Activated T-cell treated with anti-CD3 and anti-CD28 coated beads, Interleukin-2, amount 50 U/mL, for 72 hours (primary cell): ENCODE data around the gene ADGRE3. TPM values are rescaled to one million over a fixed set of nuclear protein-coding genes. Genes with fewer than 3 reads are reported as not detected.
A peak's percentile ranks its signal among the peaks of the same experiment; 100 is the strongest.

ENCODE experiments used
- ATAC-seq, 2 donors: fragments of 150-1000 bp; cut with Tn5 transposase; replicated peaks in 1 of 2; 2 replicates each; pipeline ENCODE4 v1.10.0; 2021; ENCODE audit warnings: moderate library complexity in 2 of 2, mild to moderate bottlenecking in 1 of 2
- DNase-seq, 2 donors: peaks; one replicate each; pipeline ENCODE4 v3.0.0; 2021 to 2022; ENCODE audit warnings: mixed read lengths in 1 of 2
- H3K27ac Mint-ChIP-seq: one replicate; pipeline ENCODE4 v1.8.0; 2022; ENCODE audit warnings: mild to moderate bottlenecking, moderate library complexity, mixed read lengths
- H3K27me3 Mint-ChIP-seq: one replicate; pipeline ENCODE4 v1.8.0; 2022; ENCODE audit warnings: low read depth, mixed read lengths
- H3K36me3 Mint-ChIP-seq, 2 donors: one replicate each; pipeline ENCODE4 v1.8.0; 2022; ENCODE audit warnings: mixed read lengths in 2 of 2, mild to moderate bottlenecking in 1 of 2; ENCODE audit not compliant: insufficient read depth in 2 of 2
- H3K4me1 Mint-ChIP-seq: one replicate; pipeline ENCODE4 v1.8.0; 2022; ENCODE audit warnings: low read depth, mixed read lengths
- H3K4me3 Mint-ChIP-seq, 2 donors: one replicate each; pipeline ENCODE4 v1.8.0; 2022; ENCODE audit warnings: mild to moderate bottlenecking in 2 of 2, mixed read lengths in 2 of 2, moderate library complexity in 2 of 2
- H3K9me3 Mint-ChIP-seq, 2 donors: one replicate each; pipeline ENCODE4 v1.8.0; 2022; ENCODE audit warnings: mixed read lengths in 2 of 2
- total RNA-seq, 2 donors: library from RNA; stranded (reverse); gene quantifications; one replicate each; pipeline ENCODE4 v1.2.3, GENCODE V29; 2022

ADGRE3 gene, protein sequence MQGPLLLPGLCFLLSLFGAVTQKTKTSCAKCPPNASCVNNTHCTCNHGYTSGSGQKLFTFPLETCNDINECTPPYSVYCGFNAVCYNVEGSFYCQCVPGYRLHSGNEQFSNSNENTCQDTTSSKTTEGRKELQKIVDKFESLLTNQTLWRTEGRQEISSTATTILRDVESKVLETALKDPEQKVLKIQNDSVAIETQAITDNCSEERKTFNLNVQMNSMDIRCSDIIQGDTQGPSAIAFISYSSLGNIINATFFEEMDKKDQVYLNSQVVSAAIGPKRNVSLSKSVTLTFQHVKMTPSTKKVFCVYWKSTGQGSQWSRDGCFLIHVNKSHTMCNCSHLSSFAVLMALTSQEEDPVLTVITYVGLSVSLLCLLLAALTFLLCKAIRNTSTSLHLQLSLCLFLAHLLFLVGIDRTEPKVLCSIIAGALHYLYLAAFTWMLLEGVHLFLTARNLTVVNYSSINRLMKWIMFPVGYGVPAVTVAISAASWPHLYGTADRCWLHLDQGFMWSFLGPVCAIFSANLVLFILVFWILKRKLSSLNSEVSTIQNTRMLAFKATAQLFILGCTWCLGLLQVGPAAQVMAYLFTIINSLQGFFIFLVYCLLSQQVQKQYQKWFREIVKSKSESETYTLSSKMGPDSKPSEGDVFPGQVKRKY
- total RNA-seq: not detected

DNA sequence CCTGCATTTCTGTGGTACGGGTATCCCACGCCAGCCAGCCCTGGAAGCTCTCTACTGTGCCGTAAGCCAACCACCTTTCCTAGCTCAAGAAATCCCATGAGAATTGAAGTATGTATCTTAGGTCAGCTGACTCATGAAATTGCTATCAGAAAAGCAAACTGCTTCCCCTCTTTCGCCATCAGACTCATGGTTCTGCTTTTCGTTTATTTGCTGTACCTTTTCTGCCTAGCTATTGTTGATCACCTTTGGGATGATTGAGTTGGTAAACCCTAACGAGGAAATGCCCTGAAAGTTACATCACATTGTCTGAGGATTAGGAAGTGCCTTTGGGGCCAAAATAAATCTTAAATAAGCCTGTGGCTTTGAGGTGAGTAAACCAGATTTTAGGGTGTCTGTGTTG, at the start of gene ADGRE3:
ADGRE3 (minus strand) TSS at position 81 of the 400 bp plus-strand sequence; CDS start at position 7, 74 bp downstream.
- ATAC-seq (no peak), DNase-seq (no peak)
- Mint-ChIP-seq H3K27ac (no peak within 1 kb of the TSS), H3K9me3 (peaks cover 4 to 6% of the 10 kb centered on the region in 2 donors), H3K4me1 (no peaks in the 10 kb centered on the region), H3K4me3 (no peak within 1 kb of the TSS), H3K36me3 (peaks cover 0 to 6% of the 10 kb centered on the region in 2 donors), H3K27me3 (peaks cover 32% of the 10 kb centered on the region)

DNA sequence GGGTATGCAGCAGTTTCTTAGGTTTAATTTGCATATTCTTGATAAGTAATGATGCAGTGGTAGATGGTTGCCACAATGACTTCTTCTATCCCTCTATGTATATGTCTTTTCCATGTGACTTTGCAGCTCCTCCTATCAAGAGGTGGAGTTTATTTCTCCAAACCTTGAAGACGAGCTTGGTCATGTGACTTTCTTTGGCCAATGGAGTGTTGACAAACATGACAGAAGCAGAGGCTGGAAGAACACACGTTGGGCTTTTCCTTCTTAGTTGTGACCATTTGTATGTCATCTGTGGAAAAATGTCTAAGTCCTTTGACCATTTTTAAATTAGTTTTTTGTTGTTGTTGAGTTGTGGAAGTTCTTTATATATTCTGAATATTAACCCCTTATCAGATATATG, 47.5 kb upstream of the ADGRE3 start:
- H3K36me3 Mint-ChIP-seq: peaks cover 46 to 65% of the 10 kb centered on the region in 2 donors

DNA sequence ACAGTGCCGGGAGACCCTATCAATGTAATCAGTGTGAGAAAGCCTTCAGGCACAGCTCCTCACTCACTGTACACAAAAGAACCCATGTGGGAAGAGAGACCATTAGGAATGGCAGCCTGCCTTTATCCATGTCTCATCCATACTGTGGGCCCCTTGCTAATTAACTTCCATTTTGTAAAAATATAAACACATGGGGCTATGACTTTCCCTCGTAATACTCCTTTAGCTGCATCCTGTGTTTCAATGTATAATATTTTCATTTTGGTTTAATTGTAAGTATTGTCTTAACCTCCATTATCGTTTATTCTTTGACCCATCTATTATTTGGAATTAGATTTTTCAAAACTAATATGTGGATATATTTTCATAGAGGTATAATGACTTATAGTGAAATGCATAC, 44.5 kb upstream of the ADGRE3 start:
- Mint-ChIP-seq H3K27me3 (no peaks in the 10 kb centered on the region), H3K9me3 (peaks cover 27 to 38% of the 10 kb centered on the region in 2 donors), H3K4me3 (no peak overlapping the region), H3K27ac (no peak overlapping the region), H3K36me3 (peaks cover 56 to 80% of the 10 kb centered on the region in 2 donors), H3K4me1 (no peaks in the 10 kb centered on the region)
- no peak for DNase-seq
- ATAC-seq: no peak

More for the DNA sequence above, 47.5 kb upstream of the ADGRE3 start:
- Mint-ChIP-seq H3K4me3 (no peak overlapping the region), H3K27ac (no peak overlapping the region), H3K9me3 (peaks cover 27 to 41% of the 10 kb centered on the region in 2 donors), H3K27me3 (no peaks in the 10 kb centered on the region), H3K4me1 (no peaks in the 10 kb centered on the region)
- no peak for ATAC-seq
- DNase-seq: no peak

DNA sequence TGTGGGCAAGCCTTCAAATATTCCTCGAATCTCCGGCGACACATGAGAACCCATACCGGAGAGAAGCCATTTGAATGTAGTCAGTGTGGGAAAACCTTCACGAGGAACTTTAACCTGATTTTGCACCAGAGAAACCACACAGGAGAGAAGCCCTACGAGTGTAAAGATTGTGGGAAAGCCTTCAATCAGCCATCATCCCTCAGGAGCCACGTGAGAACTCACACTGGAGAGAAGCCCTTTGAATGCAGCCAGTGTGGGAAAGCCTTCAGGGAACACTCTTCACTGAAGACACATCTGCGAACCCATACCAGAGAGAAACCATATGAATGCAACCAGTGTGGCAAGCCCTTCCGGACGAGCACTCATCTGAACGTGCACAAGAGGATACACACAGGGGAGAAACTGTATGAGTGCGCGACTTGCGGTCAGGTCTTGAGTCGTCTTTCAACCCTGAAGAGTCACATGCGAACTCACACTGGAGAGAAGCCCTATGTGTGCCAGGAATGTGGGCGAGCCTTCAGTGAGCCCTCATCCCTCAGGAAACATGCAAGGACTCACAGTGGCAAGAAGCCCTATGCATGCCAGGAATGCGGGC, 44.0 kb upstream of the ADGRE3 start:
- no peak overlapping the region for H3K4me3 Mint-ChIP-seq
- peaks cover 60 to 84% of the 10 kb centered on the region in 2 donors for H3K36me3 Mint-ChIP-seq
- ATAC-seq: no peak

DNA sequence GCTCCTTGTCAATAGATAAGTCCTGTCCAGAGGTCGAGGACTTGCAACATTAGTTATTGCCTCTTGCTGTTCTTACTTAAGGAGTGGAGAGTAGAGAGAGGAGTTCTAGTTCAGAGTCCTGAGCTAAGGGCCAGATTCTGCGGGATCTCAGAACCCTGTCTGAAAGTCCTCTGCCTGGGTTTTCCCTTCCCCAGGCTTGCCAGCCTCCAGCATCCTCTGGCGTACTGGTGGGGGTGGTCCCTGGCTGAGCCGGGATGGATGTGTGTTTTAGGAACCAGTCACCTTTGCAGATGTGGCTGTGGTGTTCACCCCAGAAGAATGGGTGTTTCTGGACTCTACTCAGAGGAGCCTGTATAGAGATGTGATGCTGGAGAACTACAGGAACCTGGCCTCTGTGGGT, 41.2 kb upstream of the ADGRE3 start:
- no peaks in the 10 kb centered on the region for H3K4me1 Mint-ChIP-seq
- no peak for DNase-seq
- ATAC-seq: no peak
- H3K27ac Mint-ChIP-seq: no peak overlapping the region
- no peaks in the 10 kb centered on the region for H3K27me3 Mint-ChIP-seq
- peaks cover 25 to 42% of the 10 kb centered on the region in 2 donors for H3K9me3 Mint-ChIP-seq
- H3K4me3 Mint-ChIP-seq: no peak overlapping the region
- H3K36me3 Mint-ChIP-seq: peaks cover 61 to 85% of the 10 kb centered on the region in 2 donors

More for the DNA sequence above, 44.0 kb upstream of the ADGRE3 start:
- Mint-ChIP-seq H3K4me1 (no peaks in the 10 kb centered on the region), H3K27ac (no peak overlapping the region), H3K27me3 (no peaks in the 10 kb centered on the region), H3K9me3 (peaks cover 25 to 37% of the 10 kb centered on the region in 2 donors)
- no peak for DNase-seq

DNA sequence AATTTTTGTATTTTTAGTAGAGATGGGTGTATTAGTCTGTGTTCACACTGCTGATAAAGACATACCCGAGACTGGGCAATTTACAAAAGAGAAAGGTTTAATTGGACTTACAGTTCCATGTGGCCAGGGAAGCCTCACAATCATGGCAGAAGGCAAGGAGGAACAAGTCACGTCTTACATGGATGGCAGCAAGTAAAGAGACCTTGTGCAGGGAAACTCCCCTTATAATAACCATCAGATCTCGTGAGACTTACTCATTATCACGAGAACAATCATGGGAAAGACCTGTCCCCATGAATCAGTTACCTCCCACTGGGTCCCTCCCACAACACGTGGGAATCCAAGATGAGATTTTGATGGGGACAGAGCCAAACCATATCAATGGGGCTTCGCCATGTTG, 29.8 kb upstream of the ADGRE3 start:
- H3K4me3 Mint-ChIP-seq: no peak overlapping the region
- DNase-seq: no peak
- H3K4me1 Mint-ChIP-seq: no peaks in the 10 kb centered on the region
- no peaks in the 10 kb centered on the region for H3K27me3 Mint-ChIP-seq
- no peak overlapping the region for H3K27ac Mint-ChIP-seq
- no peak for ATAC-seq
- peaks cover 17 to 38% of the 10 kb centered on the region in 2 donors for H3K36me3 Mint-ChIP-seq
- H3K9me3 Mint-ChIP-seq: peaks cover 4 to 8% of the 10 kb centered on the region in 2 donors

DNA sequence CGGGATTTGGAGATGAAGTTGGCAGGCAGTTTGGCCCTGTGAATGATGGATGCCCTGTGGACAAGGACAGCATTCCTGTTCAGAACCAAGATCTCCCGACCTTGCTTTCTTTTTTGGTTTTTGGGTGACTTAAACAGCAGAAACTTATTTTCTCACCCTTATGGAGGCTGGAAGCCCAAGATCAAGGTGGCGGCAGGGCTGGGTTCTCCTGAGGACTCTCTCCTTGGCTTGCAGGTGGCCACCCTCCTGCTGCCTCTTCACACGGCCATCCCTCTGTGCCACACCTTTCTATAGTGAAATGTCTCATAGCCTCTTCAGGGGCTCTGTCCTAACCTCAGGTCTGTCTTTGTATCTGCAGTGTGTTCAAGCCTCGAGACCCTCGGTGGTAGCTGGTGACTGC, 29.2 kb upstream of the ADGRE3 start:
- DNase-seq: no peak
- Mint-ChIP-seq H3K4me1 (no peaks in the 10 kb centered on the region), H3K4me3 (no peak overlapping the region), H3K27me3 (no peaks in the 10 kb centered on the region), H3K36me3 (peaks cover 17 to 33% of the 10 kb centered on the region in 2 donors), H3K27ac (no peak overlapping the region), H3K9me3 (peaks cover 2 to 8% of the 10 kb centered on the region in 2 donors)
- no peak for ATAC-seq

DNA sequence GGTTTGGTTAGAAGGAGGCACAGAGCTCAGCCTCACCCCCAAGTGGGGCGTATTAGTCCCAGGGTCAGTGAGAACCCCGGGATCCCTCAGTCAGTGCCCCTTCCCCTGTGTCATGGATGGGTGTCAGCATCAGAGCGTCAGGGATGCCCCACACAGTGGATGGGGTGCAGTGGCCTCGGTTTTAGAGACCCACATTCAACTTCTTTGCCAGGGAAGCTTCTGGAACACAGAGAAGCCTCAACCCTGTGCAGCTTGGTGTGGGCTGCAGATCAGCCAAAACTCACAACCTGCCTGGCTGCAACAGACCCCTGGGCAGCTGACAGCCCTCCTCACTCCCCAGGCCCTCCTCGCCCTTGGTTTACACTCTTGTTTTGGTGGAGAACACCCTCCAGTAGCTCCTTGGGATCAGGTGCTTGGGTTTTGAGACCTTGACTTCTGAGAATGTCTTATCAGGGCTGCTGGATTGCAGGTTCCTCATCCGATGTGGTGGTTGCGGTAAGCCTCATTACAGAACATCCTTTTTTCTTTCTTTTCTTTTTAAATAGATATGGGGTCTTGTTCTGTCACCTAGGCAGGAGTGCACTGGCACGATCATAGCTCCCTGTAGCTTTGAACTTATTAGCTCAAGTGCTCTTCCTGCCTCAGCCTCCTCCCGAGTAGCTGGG, 26.2 kb upstream of the ADGRE3 start:
- Mint-ChIP-seq H3K27me3 (no peaks in the 10 kb centered on the region), H3K4me3 (no peak overlapping the region), H3K27ac (no peak overlapping the region), H3K4me1 (no peaks in the 10 kb centered on the region), H3K9me3 (peaks cover 2 to 8% of the 10 kb centered on the region in 2 donors), H3K36me3 (peaks cover 16 to 26% of the 10 kb centered on the region in 2 donors)
- DNase-seq (no peak), ATAC-seq (no peak)

DNA sequence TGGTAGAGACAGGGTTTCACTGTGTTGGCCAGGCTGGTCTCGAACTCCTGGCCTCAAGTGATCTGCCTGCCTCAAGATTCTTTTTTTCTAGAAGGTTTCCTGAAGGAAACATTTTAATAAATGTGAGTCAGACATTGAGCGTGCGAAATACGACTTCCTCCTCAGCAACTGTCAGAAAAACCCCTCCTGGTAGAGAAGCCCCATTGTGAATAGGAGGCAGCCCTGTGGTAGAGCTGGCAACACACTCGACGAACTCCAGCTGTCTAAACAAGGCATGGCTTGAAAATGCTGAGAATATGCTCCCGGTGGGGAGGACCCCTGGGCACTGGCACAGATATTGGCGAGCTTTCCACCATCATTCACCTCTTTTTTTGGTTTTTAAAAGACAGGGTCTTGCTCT, 25.0 kb upstream of the ADGRE3 start:
- H3K4me3 Mint-ChIP-seq: no peak overlapping the region
- DNase-seq (no peak), ATAC-seq (no peak)
- H3K36me3 Mint-ChIP-seq: peaks cover 16 to 28% of the 10 kb centered on the region in 2 donors
- peaks cover 2 to 8% of the 10 kb centered on the region in 2 donors for H3K9me3 Mint-ChIP-seq
- no peaks in the 10 kb centered on the region for H3K4me1 Mint-ChIP-seq
- no peak overlapping the region for H3K27ac Mint-ChIP-seq
- no peaks in the 10 kb centered on the region for H3K27me3 Mint-ChIP-seq

DNA sequence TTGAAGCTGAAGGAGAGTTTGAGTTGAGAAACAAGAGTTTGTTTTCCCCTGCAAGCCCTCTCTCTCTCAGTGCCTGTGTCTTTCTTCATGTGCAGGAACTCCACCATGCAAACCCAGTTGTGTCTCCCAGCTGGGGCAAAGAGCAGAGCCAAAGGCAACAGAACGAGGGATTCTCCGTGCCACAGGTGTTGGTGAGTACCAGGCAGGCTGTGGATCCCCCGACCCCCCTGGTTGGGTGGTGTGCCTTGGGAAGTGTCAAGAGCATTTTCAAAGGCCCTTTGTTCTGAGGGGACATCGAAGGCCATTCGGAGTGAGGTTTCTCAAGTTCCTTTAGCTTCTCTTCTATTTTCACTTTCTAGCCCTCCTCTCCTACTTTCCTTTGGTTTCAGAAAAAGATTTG, 20.8 kb upstream of the ADGRE3 start:
- no peak overlapping the region for H3K27ac Mint-ChIP-seq
- peaks cover 7% of the 10 kb centered on the region for H3K4me1 Mint-ChIP-seq
- H3K4me3 Mint-ChIP-seq: no peak overlapping the region
- H3K9me3 Mint-ChIP-seq: no peaks in the 10 kb centered on the region
- no peaks in the 10 kb centered on the region for H3K27me3 Mint-ChIP-seq
- no peak for DNase-seq
- no peak for ATAC-seq
- H3K36me3 Mint-ChIP-seq: peaks cover 4 to 13% of the 10 kb centered on the region in 2 donors

DNA sequence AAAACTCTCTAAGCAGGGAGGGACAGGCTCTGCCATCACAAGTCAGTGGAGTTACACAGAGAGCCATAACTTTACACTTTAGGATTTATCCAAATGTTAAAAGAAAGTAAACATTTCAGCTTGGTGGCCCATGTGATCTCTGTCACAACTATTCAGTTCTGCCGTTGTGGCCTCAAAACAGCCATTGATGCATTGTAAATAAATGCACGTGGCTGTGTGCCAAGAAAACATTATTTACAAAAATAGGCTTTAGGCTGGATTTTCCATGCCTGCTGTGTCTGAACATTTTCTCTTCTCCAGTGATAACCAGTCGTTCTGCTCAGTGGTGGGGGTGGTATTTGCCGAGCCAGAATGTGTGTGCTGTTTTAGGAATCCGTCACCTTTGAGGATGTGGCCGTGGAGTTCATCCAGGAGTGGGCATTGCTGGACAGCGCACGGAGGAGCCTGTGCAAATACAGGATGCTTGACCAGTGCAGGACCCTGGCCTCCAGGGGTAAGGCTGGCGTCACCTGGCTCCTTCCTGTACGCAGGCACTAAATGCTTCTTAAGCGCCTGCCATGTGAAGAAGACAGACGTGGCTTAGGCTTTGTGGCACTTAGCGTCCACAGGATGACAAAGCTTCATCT, 20.1 kb upstream of the ADGRE3 start:
- Mint-ChIP-seq H3K4me3 (no peak overlapping the region), H3K9me3 (no peaks in the 10 kb centered on the region), H3K27ac (no peak overlapping the region), H3K36me3 (peaks cover 2 to 12% of the 10 kb centered on the region in 2 donors), H3K27me3 (no peaks in the 10 kb centered on the region), H3K4me1 (peaks cover 8% of the 10 kb centered on the region)
- DNase-seq: no peak
- ATAC-seq: no peak

DNA sequence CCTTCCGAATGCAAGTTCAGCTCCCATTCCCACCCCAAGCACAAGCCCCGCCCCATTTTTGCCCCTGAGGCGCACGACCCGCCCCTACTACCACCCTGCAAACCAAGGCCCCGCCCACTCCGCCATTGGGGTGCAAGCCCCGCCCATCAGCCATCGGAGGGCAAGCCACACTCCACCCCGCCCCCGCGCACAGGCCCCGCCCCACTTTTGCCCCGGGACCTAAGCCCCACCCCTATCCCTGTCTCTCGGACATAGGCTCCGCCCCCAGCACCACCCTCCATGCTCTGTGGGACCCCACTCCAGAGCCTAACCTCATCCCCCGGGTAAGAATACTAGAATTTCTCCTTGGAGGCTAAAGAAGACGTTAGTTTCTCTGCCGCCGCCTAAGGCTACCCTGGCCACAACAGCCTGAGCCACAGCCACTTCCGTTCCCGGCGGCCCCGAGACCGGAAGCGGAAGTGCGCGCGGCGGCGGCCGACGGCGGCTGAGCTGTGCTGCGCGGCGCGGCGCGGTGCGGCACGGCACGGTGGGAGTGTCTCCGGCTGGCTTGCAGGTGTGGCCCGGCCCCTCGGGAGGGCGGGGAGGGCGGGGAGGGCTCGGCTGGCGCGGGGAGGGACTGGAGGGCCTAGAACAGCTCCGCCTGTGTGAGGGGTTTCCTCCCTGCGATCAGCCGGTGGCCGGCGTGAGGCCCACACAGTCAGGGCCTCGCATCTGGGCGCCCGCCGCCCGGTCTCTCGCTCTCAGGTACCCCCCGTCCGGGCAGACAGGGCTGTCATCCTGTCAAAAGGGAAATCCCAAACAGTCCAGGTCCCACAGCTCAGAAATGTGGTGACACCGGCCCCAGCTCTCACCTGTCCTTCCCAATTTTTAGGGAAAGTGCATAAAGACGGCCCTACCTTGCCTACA, 15.2 kb upstream of the ADGRE3 start, which contains the start of gene ZNF333:
ZNF333 (plus strand) TSS at position 451 of the 906 bp plus-strand sequence. CDS start 3,444 bp downstream, outside the sequence.
- no peaks in the 10 kb centered on the region for H3K36me3 Mint-ChIP-seq
- peaks cover 16% of the 10 kb centered on the region for H3K4me1 Mint-ChIP-seq
- H3K27me3 Mint-ChIP-seq: no peaks in the 10 kb centered on the region
- H3K27ac Mint-ChIP-seq: peak within 1 kb of the TSS; percentile 98
- H3K4me3 Mint-ChIP-seq: peak within 1 kb of the TSS; percentile 94 to 95
- ATAC-seq (peak; percentile 96), DNase-seq (peak; percentile 99)
- H3K9me3 Mint-ChIP-seq: no peaks in the 10 kb centered on the region
